Measurements from ENCODE around the gene PILRA. TPM values are rescaled to one million over a fixed set of nuclear protein-coding genes. Genes with fewer than 3 reads are reported as not detected.
"Not testable (repeated sequence)": the region's sequence is repeated elsewhere in the genome, so short reads cannot be mapped to it uniquely, and the experiment has no call there.

The PILRA gene
- total and polyA plus RNA-seq, 9 donors: 1.3 to 6.1 (median 2.3) TPM

GRCh38 chr7:100344560-100345287 is 28.6 kb upstream of the PILRA start:
- Histone ChIP-seq H3K27ac (ENCODE audit: low read length) (peak overlapping the region; percentile 29), H3K36me3 (ENCODE audit: control insufficient read depth, insufficient read depth, low read length) (peaks cover 46% of the 10 kb centered on the region)
- 79% methylated on average over 3 of the region's 13 CpGs for WGBS (ENCODE audit: insufficient coverage)
- not testable (repeated sequence) for DNase-seq; H3K9me3 ChIP-seq (replicated peaks; ENCODE audit: control insufficient read depth, low read depth, low read length); H3K27me3 ChIP-seq (ENCODE audit: control insufficient read depth, insufficient read depth, low read length); H3K4me1 ChIP-seq (ENCODE audit: control insufficient read depth, insufficient read depth, low read length); H3K4me3 ChIP-seq (ENCODE audit: low read length)

- H3K9me3 ChIP-seq (replicated peaks; ENCODE audit: control insufficient read depth, low read depth, low read length); H3K4me1 ChIP-seq (ENCODE audit: control insufficient read depth, insufficient read depth, low read length); H3K27me3 ChIP-seq (ENCODE audit: control insufficient read depth, insufficient read depth, low read length); H3K27ac ChIP-seq (ENCODE audit: low read length); DNase-seq; H3K4me3 ChIP-seq (ENCODE audit: low read length): not testable (repeated sequence)
- H3K36me3 ChIP-seq (ENCODE audit: control insufficient read depth, insufficient read depth, low read length): peaks cover 51% of the 10 kb centered on the region
- no CpG with 5 or more reads among the region's 5 CpGs for WGBS (ENCODE audit: insufficient coverage)
Measured at GRCh38 chr7:100345288-100345672, 28.0 kb upstream of the PILRA start.

DNA sequence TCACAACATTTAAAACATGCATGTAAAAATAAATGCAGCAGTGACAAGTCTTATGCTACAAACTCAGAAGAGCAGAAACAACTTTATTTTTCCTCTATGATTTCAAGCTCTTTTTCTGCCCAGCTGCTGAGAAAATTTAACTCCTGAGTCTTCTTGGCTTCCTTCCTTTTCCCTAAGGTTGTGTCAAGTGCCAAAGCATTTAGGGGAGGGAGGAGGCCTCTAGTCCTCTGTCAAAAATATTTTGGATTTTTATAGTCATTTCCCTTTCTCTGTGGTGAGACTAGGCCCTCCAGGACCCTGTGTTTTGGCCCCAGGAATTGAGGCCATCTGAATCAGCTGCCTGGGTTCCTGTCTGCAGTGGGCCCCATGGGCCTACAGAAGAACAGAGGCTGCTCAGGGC is 26.4 kb upstream of the PILRA start:
- DNase-seq: peak; percentile 78
- H3K9me3 ChIP-seq (replicated peaks; ENCODE audit: control insufficient read depth, low read depth, low read length): no peaks in the 10 kb centered on the region

DNA sequence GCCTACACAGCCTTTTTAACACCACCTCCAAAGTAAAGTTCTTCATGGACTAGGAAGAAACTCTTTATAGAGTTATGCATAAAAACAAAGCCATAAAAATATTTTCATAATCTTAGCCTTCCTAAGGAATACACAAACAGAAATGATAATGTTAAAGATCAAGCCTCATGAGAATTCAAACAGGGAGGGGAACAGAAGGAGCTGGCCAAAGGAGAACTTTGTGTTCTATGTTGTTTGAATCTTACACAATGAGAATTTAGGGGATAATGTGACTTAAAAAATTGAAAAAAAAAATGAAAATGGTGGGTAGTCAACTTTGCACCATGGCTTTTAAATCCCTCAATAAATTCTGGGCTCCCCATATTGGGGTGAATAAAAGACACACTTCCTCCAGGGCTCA is 24.5 kb upstream of the PILRA start:
- H3K36me3 ChIP-seq (ENCODE audit: control insufficient read depth, insufficient read depth, low read length): peaks cover 59% of the 10 kb centered on the region
- H3K27me3 ChIP-seq (ENCODE audit: control insufficient read depth, insufficient read depth, low read length): no peaks in the 10 kb centered on the region
- peaks cover 6% of the 10 kb centered on the region for H3K4me1 ChIP-seq (ENCODE audit: control insufficient read depth, insufficient read depth, low read length)
- H3K9me3 ChIP-seq (replicated peaks; ENCODE audit: control insufficient read depth, low read depth, low read length): no peaks in the 10 kb centered on the region
- H3K4me3 ChIP-seq (ENCODE audit: low read length): no peak overlapping the region
- no peak overlapping the region for H3K27ac ChIP-seq (ENCODE audit: low read length)
- no peak for DNase-seq

More for the DNA sequence above, 26.4 kb upstream of the PILRA start:
- peaks cover 56% of the 10 kb centered on the region for H3K36me3 ChIP-seq (ENCODE audit: control insufficient read depth, insufficient read depth, low read length)
- H3K27ac ChIP-seq (ENCODE audit: low read length): peak overlapping the region; percentile 54
- no peak overlapping the region for H3K4me3 ChIP-seq (ENCODE audit: low read length)
- peaks cover 6% of the 10 kb centered on the region for H3K4me1 ChIP-seq (ENCODE audit: control insufficient read depth, insufficient read depth, low read length)
- no peaks in the 10 kb centered on the region for H3K27me3 ChIP-seq (ENCODE audit: control insufficient read depth, insufficient read depth, low read length)

DNA sequence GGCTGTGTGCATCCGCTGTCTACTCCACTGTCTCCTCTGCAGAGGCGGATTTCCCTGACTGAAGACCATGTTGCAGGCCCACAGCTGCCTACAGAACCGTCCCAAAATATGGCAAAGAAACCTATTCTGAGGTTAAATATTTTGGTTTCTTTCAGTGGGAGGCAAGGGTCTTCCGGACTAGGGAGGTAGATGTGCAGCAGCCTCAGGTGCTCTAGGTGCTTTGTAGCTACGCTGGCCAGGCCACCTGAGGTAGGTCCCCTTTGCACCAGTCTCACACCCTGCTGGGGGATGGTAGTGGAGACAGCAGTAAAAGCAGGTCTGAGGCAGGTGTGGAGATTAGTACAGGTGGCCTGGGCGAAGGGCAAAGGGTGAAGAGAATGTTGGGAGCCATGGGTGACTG is 23.5 kb upstream of the PILRA start:
- H3K4me1 ChIP-seq (ENCODE audit: control insufficient read depth, insufficient read depth, low read length): peaks cover 6% of the 10 kb centered on the region
- no peaks in the 10 kb centered on the region for H3K27me3 ChIP-seq (ENCODE audit: control insufficient read depth, insufficient read depth, low read length)
- H3K27ac ChIP-seq (ENCODE audit: low read length): no peak overlapping the region
- peaks cover 66% of the 10 kb centered on the region for H3K36me3 ChIP-seq (ENCODE audit: control insufficient read depth, insufficient read depth, low read length)
- H3K9me3 ChIP-seq (replicated peaks; ENCODE audit: control insufficient read depth, low read depth, low read length): no peaks in the 10 kb centered on the region
- 94% methylated on average over 6 of the region's 6 CpGs for WGBS (ENCODE audit: insufficient coverage)
- H3K4me3 ChIP-seq (ENCODE audit: low read length): no peak overlapping the region
- DNase-seq: no peak

- Histone ChIP-seq H3K4me3 (ENCODE audit: low read length) (no peak overlapping the region), H3K36me3 (ENCODE audit: control insufficient read depth, insufficient read depth, low read length) (peaks cover 74% of the 10 kb centered on the region), H3K4me1 (ENCODE audit: control insufficient read depth, insufficient read depth, low read length) (peaks cover 6% of the 10 kb centered on the region), H3K27ac (ENCODE audit: low read length) (no peak overlapping the region), H3K27me3 (ENCODE audit: control insufficient read depth, insufficient read depth, low read length) (no peaks in the 10 kb centered on the region), H3K9me3 (replicated peaks; ENCODE audit: control insufficient read depth, low read depth, low read length) (no peaks in the 10 kb centered on the region)
- DNase-seq: no peak
- 89% methylated on average over 3 of the region's 6 CpGs for WGBS (ENCODE audit: insufficient coverage)
Measured at GRCh38 chr7:100351657-100352058, 21.6 kb upstream of the PILRA start.

- not testable (repeated sequence) for H3K27ac ChIP-seq (ENCODE audit: low read length); H3K9me3 ChIP-seq (replicated peaks; ENCODE audit: control insufficient read depth, low read depth, low read length); DNase-seq; H3K4me1 ChIP-seq (ENCODE audit: control insufficient read depth, insufficient read depth, low read length); H3K27me3 ChIP-seq (ENCODE audit: control insufficient read depth, insufficient read depth, low read length); H3K4me3 ChIP-seq (ENCODE audit: low read length)
- H3K36me3 ChIP-seq (ENCODE audit: control insufficient read depth, insufficient read depth, low read length): peaks cover 73% of the 10 kb centered on the region
- 76% methylated on average over 11 of the region's 18 CpGs for WGBS (ENCODE audit: insufficient coverage)
Measured at GRCh38 chr7:100352230-100352781, 21.0 kb upstream of the PILRA start.

DNA sequence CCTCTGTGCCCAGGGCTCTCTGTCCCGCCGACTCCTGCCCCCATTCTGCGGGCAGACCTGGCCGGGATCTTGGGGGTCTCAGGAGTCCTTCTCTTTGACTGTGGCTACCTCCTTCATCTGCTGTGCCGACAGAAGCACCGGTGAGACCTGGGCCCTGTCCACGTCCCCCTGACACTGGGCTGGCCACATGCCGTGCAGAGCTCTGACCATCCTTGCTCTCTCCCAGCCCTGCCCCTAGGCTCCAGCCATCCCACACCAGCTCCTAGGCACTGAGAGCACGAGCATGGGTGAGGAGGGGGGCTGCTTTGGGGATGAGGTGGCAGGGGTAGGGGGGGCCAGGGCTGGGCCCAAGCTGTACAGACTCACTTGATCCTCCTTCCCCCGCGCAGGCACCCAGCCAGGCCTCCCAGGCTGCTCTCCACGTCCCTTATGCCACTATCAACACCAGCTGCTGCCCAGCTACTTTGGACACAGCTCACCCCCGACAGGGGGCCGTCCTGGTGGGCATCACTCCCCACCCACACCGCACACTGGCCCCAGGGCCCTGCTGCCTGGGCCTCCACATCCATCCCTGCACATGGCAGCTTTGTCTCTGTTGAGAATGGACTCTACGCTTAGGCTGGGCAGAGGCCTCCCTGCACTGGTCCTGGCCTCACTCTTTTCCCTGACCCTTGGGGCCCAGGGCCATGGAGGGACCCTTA is 20.2 kb upstream of the PILRA start:
- Histone ChIP-seq H3K4me1 (ENCODE audit: control insufficient read depth, insufficient read depth, low read length) (no peaks in the 10 kb centered on the region), H3K9me3 (replicated peaks; ENCODE audit: control insufficient read depth, low read depth, low read length) (no peaks in the 10 kb centered on the region), H3K4me3 (ENCODE audit: low read length) (no peak overlapping the region), H3K27ac (ENCODE audit: low read length) (no peak overlapping the region), H3K36me3 (ENCODE audit: control insufficient read depth, insufficient read depth, low read length) (peaks cover 75% of the 10 kb centered on the region), H3K27me3 (ENCODE audit: control insufficient read depth, insufficient read depth, low read length) (no peaks in the 10 kb centered on the region)
- 87% methylated on average over 15 of the region's 16 CpGs for WGBS (ENCODE audit: insufficient coverage)
- no peak for DNase-seq

DNA sequence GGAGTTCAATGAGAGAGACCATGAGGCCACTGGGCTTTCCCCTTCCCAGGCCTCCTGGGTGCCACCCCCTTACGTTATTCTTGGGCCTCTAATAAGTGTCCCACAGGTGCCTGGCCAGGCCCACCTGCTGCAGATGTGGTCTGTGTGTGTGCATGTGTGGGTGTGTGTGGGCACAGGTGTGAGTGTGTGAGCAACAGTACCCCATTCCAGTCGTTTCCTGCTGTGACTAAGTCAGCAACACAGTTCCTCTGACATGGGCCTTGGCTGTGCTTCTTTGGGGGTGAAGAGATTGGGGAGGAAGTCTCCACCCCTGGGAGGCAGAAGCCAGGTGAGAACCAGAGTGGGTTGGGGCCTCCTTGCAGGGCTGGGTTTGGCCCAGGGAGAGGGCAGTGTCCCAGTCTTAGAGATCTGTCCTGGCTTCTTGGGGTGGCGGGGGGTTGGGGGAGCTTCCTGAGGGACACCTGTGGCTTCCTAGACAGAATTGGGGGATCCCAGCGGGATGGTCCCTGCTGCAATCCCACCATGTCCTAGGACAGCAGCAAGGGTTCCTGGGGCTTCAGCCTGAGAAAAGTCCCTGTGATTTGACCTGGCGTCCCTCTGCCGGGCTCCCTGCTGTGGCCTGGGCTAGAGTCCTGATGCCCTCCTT is 19.5 kb upstream of the PILRA start:
- no peak overlapping the region for H3K27ac ChIP-seq (ENCODE audit: low read length)
- WGBS (ENCODE audit: insufficient coverage): 89% methylated on average over 5 of the region's 6 CpGs
- no peak overlapping the region for H3K4me3 ChIP-seq (ENCODE audit: low read length)
- H3K9me3 ChIP-seq (replicated peaks; ENCODE audit: control insufficient read depth, low read depth, low read length): no peaks in the 10 kb centered on the region
- DNase-seq: no peak
- H3K27me3 ChIP-seq (ENCODE audit: control insufficient read depth, insufficient read depth, low read length): no peaks in the 10 kb centered on the region
- peaks cover 82% of the 10 kb centered on the region for H3K36me3 ChIP-seq (ENCODE audit: control insufficient read depth, insufficient read depth, low read length)
- no peaks in the 10 kb centered on the region for H3K4me1 ChIP-seq (ENCODE audit: control insufficient read depth, insufficient read depth, low read length)

- Histone ChIP-seq H3K36me3 (ENCODE audit: control insufficient read depth, insufficient read depth, low read length) (peaks cover 86% of the 10 kb centered on the region), H3K27me3 (ENCODE audit: control insufficient read depth, insufficient read depth, low read length) (no peaks in the 10 kb centered on the region), H3K27ac (ENCODE audit: low read length) (no peak overlapping the region), H3K4me3 (ENCODE audit: low read length) (no peak overlapping the region), H3K4me1 (ENCODE audit: control insufficient read depth, insufficient read depth, low read length) (no peaks in the 10 kb centered on the region), H3K9me3 (replicated peaks; ENCODE audit: control insufficient read depth, low read depth, low read length) (no peaks in the 10 kb centered on the region)
- no peak for DNase-seq
- 84% methylated on average over 5 of the region's 8 CpGs for WGBS (ENCODE audit: insufficient coverage)
Measured at GRCh38 chr7:100356416-100357068, 16.7 kb upstream of the PILRA start.

Measured in muscle of leg (tissue), 11 donors.